Glutamatergic neuron (in vitro differentiated cells): ENCODE measurements around the gene OR2V1. TPM values are rescaled to one million over a fixed set of nuclear protein-coding genes. Genes with fewer than 3 reads are reported as not detected.

Source experiments
- DNase-seq: peaks from one replicate; pipeline ENCODE4 v3.0.0; 2022
- H3K27ac Mint-ChIP-seq: one replicate; pipeline ENCODE4 v1.8.0; 2020; ENCODE audit warnings: mild to moderate bottlenecking, mixed read lengths, inconsistent platforms; ENCODE audit not compliant: unreplicated experiment
- H3K27me3 Mint-ChIP-seq: one replicate; pipeline ENCODE4 v1.8.0; 2020; ENCODE audit warnings: mild to moderate bottlenecking, moderate library complexity, mixed read lengths, inconsistent platforms; ENCODE audit not compliant: unreplicated experiment
- H3K36me3 Mint-ChIP-seq: one replicate; pipeline ENCODE4 v1.8.0; 2020; ENCODE audit warnings: mild to moderate bottlenecking, mixed read lengths, inconsistent platforms; ENCODE audit not compliant: unreplicated experiment
- H3K4me1 Mint-ChIP-seq: one replicate; pipeline ENCODE4 v1.8.0; 2020; ENCODE audit warnings: mild to moderate bottlenecking, low read depth, mixed read lengths, inconsistent platforms; ENCODE audit not compliant: unreplicated experiment
- H3K4me3 Mint-ChIP-seq: one replicate; pipeline ENCODE4 v1.8.0; 2020; ENCODE audit warnings: mild to moderate bottlenecking, mixed read lengths, inconsistent platforms; ENCODE audit not compliant: unreplicated experiment
- H3K9me3 Mint-ChIP-seq: one replicate; pipeline ENCODE4 v1.8.0; 2020; ENCODE audit warnings: mild to moderate bottlenecking, moderate library complexity, mixed read lengths, inconsistent platforms; ENCODE audit not compliant: unreplicated experiment
- CTCF ChIP-seq: fragments of 200-600 bp; sonication (generic); IDR thresholded peaks from one replicate; pipeline ENCODE4 v1.5.0; 2021; ENCODE audit not compliant: partially characterized antibody, unreplicated experiment
- total RNA-seq: library from RNA; stranded (reverse); fragmentation: NEBNext Ultra II Directional; extraction: Animal tissue kit (Norgen Biotek cat#: 25700); gene quantifications from one replicate; pipeline ENCODE4 v1.2.1, GENCODE V29; 2021; ENCODE audit not compliant: unreplicated experiment

Gene OR2V1
- total RNA-seq, 1 donor from 2014 or later: not detected

GRCh38 chr5:181126841-181127240 lies 4.1 kb downstream of the OR2V1 start:
- no peak overlapping the region for H3K27ac Mint-ChIP-seq
- no peak overlapping the region for H3K4me3 Mint-ChIP-seq
- H3K36me3 Mint-ChIP-seq: no peaks in the 10 kb centered on the region
- no peak for DNase-seq
- H3K27me3 Mint-ChIP-seq: peaks cover 12% of the 10 kb centered on the region
- no peak for TF ChIP-seq CTCF
- H3K9me3 Mint-ChIP-seq: peaks cover 6% of the 10 kb centered on the region
- peaks cover 3% of the 10 kb centered on the region for H3K4me1 Mint-ChIP-seq

GRCh38 chr5:181124526-181124925 lies 6.4 kb downstream of the OR2V1 start:
- no peak for DNase-seq
- Mint-ChIP-seq H3K27ac (no peak overlapping the region), H3K36me3 (no peaks in the 10 kb centered on the region), H3K4me3 (no peak overlapping the region), H3K27me3 (peaks cover 9% of the 10 kb centered on the region), H3K9me3 (peaks cover 5% of the 10 kb centered on the region), H3K4me1 (peaks cover 3% of the 10 kb centered on the region)
- no peak for TF ChIP-seq CTCF

GRCh38 chr5:181121675-181122561 lies 9.1 kb downstream of the OR2V1 start:
- H3K4me1 Mint-ChIP-seq: no peaks in the 10 kb centered on the region
- DNase-seq: no peak
- peaks cover 3% of the 10 kb centered on the region for H3K27me3 Mint-ChIP-seq
- TF ChIP-seq CTCF: no peak
- peaks cover 4% of the 10 kb centered on the region for H3K36me3 Mint-ChIP-seq
- no peak overlapping the region for H3K4me3 Mint-ChIP-seq
- H3K9me3 Mint-ChIP-seq: peaks cover 2% of the 10 kb centered on the region
- no peak overlapping the region for H3K27ac Mint-ChIP-seq

- Mint-ChIP-seq H3K4me1 (no peaks in the 10 kb centered on the region), H3K4me3 (no peak overlapping the region), H3K27ac (no peak overlapping the region), H3K9me3 (peaks cover 2% of the 10 kb centered on the region), H3K36me3 (peaks cover 4% of the 10 kb centered on the region), H3K27me3 (no peaks in the 10 kb centered on the region)
- TF ChIP-seq CTCF: no peak
- no peak for DNase-seq
Measured at GRCh38 chr5:181120761-181121160, 10.2 kb downstream of the OR2V1 start.

- Mint-ChIP-seq H3K36me3 (peaks cover 9% of the 10 kb centered on the region), H3K27ac (no peak overlapping the region), H3K9me3 (peaks cover 3% of the 10 kb centered on the region), H3K4me1 (peaks cover 3% of the 10 kb centered on the region), H3K27me3 (peaks cover 3% of the 10 kb centered on the region), H3K4me3 (no peak overlapping the region)
- no peak for DNase-seq
- no peak for TF ChIP-seq CTCF
Measured at GRCh38 chr5:181120306-181120705, 10.7 kb downstream of the OR2V1 start.
